A204.1 (cell line): ENCODE data around the gene IMPDH2.

Source experiments
- FAIRE-seq: peaks from 2 replicates; lab custom pipeline; 2012; peaks lifted over from hg19 to GRCh38; lab: Jason Lieb, UNC

IMPDH2 gene

DNA sequence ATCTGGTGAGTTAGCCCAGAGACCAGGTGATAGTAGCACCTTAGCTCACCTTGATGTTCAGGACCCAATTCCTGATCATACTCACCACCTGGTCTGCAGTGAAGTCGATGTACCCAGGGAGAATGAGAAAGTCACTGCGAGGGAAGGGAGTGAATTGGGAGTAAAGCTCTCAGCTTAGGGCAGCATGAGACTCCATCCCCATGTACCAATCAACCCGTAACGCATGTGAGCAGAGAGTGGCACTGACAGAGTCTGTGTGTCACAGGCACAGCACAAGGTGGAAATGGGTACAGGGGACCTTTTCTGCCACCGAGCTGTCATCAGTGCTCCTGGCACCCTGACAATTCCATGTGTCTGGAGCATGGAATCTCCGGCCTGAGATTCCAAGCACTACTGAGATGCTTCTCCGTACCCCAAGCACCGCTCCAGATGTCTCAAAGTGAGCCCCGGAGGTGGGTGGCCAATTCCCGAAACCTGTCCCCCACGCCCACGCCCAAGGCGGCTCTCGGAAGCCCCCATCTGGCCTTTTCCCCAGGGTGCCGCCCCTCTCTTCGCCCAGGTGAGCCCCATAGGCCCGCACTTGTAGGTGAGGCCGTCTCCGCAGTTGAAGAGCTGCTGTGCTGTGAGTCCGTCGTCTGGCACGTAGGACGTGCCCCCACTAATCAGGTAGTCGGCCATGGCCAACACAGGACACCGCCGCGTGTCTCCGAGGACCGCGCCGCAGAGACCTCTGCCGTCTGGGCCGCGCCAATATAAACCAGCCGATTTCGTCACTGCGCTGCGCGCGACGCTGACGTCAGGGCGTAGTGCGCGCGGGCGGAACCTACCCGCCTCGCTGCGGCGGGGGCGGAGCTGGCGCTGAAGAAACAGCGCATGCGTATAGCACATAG is at the start of gene IMPDH2:
Gene IMPDH2, minus strand, starts transcription at position 726 of the 890 bp plus-strand sequence. Its CDS starts 48 bp downstream, at position 678.
- FAIRE-seq, result peak; percentile 83

- no peak for FAIRE-seq
Observed at GRCh38 chr3:49076646-49077045, 47.4 kb upstream of the IMPDH2 start.

DNA sequence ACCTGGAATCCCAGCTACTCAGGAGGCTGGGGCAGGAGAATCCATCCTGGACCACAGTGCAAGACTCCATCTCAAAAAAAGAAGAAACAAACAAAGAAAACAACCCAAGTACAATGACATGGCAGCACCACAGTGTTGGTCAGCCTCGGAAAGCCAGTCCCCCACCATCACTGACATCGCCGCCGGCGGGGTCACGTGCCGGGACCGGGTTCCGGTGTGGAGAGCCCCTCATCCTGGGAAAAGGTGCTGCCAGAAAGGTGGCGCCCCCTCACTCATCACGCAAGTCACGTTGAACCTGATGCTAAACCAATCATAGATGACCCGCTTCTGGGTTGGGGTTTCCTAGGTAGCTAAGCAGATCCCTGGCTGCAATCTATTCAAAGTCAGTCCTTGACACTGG is 46.9 kb upstream of the IMPDH2 start:
- FAIRE-seq, result no peak

DNA sequence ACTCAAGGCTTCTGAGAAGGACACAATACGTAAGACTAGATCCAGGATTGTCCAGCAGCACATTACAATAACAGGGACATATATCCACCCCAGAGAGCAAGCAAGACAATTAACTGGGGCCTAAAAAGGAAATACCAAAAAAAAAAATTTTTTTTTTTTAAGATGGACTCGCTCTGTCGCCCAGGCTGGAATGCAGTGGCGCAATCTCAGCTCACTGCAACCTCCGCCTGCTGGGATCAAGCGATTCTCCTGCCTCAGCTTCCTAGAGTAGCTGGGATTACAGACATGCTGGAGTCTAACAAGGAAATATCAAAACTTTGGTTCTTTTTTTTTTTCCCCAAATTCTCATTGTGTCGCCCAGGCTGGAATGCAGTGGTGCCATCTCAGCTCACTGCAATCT is 28.8 kb upstream of the IMPDH2 start:
- FAIRE-seq, result no peak

- FAIRE-seq, result no peak
Observed at GRCh38 chr3:49057268-49057667, 28.1 kb upstream of the IMPDH2 start.

GRCh38 chr3:49054344-49054862 is 25.2 kb upstream of the IMPDH2 start:
- no peak for FAIRE-seq

DNA sequence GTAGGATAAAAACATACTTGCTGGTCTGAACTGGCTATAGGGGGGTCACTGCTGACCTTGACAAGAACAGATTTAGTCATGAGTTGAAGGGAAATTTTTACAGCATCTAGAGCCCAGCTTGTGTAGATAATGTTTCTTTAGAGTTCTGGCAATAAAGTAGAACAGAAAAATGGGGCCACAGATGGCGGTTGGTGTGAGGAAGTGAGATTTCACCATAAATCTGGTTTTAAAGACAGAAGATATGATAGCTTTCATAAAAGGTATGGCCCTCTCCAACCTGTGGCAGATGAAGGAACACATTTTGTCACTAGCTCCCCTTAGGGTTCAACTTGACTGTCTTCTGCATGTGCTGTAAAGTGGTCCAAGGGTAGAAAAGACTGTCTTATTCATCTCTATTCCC is 24.3 kb upstream of the IMPDH2 start:
- FAIRE-seq, result no peak

DNA sequence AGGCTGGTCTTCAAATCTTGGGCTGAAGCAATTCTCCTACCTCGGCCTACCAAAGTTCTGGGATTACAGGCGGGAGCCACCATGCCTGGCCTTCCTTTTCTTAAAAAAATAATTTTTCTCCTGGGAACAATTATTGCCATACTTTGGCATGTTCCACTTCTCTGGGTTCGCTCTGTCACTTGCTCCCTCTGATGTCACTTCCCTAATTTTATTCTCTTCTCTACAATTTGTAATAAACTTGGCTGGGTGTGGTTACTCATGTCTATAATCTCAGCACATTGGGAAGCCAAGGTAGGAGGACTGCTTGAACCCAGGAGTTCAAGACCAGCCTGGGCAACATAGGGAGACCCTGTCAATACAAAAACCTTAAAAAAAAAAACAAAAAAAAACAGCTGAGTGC is 6.1 kb upstream of the IMPDH2 start:
- FAIRE-seq, result no peak

- FAIRE-seq, result no peak
Observed at GRCh38 chr3:49034650-49035049, 5.5 kb upstream of the IMPDH2 start.

DNA sequence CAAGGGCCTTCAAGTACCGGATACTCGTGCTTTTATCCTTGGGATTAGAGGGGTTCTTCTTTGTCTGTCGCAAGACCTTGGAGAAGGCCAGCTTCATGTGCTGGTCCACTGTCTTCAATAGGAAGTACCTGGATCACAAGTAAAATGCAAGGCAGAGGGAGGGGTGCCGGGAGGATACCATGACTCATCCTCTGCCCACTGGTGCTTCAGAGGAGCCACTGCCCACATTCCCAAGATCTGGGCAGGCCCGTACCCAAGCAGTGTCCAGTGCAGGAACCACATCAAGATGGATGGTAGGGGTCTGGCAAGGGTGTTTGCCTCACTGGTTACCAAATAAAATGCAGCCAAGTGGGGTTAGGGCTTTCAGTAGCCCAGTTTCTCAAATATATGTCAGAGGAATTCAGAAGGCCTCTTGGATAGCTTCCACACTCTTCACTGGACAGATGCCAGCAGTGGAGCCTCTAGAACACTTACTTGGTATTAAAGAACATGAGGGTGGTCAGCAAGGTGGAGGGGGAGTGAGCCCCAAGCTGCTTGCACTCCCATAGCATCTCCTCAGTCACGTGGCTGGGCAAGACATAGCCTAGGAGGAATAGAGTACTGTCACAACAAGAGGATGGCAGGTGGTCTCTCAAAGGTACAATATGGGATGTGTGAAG is 3.6 kb upstream of the IMPDH2 start:
- FAIRE-seq, result no peak

DNA sequence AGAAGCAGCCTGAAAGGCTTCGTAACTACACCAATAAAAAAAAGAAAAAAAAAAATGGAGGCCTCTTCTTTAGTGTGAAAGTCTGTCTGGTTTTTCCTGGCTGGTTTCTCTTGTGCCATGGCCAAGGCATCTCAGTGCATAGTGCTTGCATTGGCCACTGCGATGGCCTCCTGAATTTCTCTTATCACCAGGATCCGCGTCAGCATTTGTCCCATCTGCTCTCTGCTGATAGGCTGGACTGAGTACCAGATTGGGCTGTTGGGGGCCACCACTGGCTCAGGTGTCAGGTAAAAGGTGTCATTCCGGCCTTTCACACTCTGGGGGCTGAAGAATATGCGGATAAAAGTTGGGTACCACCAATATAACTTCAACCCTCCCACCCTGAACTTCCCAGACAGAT is 1.1 kb upstream of the IMPDH2 start:
- no peak for FAIRE-seq

DNA sequence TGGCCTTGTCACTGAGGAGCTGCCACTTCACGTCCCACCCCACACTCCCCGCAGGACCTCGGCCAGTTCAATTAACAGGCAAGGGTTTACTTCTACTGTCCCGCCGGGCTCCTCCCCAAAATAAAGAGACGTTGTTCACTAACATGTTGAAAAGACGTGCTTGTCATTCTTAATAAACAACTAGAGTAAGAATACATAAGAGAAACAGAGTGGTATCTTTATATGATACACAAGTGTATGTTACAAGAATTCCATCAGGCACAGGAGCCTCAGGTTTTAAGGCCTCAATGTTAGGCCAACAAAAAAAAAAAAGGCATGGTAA is 326 bp upstream of the IMPDH2 start:
- FAIRE-seq, result no peak

- no peak for FAIRE-seq
Observed at GRCh38 chr3:49028298-49028672, 913 bp downstream of the IMPDH2 start.

DNA sequence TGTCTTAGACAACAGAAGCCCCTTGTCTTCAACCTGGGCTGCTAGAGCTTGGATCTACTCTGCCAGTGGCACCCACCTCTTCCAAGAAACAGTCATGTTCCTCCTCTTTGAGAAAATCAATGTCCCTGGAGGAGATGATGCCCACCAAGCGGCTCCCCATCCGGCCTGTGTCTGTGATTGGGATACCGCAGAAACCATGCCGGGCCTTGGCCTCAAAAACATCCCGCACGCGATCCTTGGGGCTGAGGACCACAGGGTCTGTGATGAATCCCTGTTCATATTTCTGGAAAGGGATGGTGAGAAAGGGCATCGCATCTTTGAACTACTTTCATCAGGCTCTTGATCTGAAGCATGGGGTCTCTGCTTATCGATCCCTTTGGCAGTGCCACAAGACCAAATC is 1.6 kb downstream of the IMPDH2 start:
- no peak for FAIRE-seq

DNA sequence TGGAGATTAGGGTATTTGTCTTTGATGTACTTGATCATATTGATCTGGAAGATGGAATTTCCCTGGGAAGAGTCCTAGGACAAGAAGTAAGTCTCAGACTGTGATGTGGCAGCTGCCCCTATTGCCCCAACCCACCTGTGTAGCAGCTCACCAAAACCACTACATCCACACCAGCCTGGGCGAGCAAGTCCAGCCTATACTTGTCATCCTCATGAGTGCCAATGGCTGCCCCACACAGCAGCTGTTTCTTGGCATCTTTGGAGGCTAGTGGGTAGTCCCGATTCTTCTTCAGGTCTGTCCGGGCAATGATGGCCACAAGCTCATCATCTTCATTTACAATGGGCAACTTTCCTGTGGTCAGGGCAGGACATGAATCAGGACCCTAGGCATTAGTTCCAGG is 2.7 kb downstream of the IMPDH2 start:
- no peak for FAIRE-seq

DNA sequence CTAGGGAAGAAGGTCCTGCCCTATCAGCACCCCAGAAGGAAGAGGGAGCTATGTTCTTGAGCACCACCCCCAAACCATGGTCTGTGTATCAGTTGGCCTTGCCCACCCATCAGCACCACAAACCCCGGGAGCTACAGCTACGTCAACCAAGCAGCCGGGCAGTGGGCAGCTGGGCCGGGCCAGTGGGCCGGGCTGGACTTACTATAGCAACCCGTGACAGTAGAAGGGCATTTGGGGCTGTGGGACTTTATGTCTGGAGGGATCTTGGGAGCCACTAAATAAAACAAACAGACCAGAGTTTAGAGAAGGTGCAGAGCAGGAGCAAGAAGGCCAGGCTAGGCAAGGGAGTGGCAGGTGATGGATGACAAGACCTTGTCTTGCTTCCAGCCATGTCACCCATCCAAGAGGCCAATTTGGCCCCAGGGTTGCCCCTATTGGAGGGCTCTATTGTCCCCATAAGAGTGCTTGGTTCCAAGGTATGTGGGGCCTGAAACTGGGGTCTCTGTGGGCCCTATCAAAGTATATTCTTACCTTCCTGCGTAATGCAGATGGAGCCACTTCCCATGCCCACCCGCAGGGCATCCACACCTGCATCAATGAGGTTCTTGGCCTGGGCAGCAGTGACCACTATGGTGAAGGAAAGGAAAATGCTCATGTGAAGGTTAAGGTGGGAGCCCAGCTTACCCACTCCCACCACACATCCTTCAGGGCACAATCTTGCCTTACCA is 3.2 kb downstream of the IMPDH2 start:
- FAIRE-seq, result no peak

DNA sequence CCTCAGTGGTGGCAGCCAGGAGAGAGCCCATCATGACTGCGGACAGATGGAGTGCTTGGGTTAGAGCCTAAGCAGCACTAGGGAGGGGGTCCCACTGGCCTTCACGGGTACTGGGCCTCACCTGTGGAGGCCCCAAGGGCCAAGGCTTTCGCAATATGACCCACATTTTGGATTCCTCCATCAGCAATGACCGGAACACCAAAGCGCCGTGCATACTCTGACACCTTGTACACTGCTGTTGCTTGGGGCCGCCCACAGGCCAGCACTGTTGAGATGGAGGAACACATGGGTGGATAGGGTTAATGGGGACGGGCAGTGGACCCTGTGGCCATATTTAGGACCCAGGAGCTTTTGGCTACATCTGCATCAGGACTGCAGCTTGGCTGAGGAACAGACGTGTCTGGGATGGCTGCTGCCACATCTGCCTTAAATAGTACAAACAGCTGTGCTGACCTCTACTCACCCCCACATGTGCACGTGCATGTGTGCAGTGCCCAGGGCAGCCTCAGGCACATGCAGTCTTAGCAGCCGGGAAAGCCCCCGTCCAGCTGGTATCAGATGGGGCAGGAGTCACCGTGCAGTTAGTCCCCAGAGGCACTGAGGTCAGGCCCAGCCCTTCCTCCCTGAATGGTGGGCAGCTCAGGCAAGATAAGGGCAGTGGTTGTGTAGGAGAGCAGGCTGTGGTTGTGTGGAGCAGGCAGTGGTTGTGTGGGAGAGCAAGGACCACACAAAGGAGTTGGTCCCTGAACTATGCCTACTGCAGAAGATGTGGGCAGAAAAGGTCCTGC is 4.0 kb downstream of the IMPDH2 start:
- FAIRE-seq, result no peak

GRCh38 chr3:49024449-49024848 is 4.7 kb downstream of the IMPDH2 start:
- no peak for FAIRE-seq

GRCh38 chr3:49023775-49024174 is 5.4 kb downstream of the IMPDH2 start:
- no peak for FAIRE-seq

- FAIRE-seq, result no peak
Observed at GRCh38 chr3:49022688-49023171, 6.5 kb downstream of the IMPDH2 start.

DNA sequence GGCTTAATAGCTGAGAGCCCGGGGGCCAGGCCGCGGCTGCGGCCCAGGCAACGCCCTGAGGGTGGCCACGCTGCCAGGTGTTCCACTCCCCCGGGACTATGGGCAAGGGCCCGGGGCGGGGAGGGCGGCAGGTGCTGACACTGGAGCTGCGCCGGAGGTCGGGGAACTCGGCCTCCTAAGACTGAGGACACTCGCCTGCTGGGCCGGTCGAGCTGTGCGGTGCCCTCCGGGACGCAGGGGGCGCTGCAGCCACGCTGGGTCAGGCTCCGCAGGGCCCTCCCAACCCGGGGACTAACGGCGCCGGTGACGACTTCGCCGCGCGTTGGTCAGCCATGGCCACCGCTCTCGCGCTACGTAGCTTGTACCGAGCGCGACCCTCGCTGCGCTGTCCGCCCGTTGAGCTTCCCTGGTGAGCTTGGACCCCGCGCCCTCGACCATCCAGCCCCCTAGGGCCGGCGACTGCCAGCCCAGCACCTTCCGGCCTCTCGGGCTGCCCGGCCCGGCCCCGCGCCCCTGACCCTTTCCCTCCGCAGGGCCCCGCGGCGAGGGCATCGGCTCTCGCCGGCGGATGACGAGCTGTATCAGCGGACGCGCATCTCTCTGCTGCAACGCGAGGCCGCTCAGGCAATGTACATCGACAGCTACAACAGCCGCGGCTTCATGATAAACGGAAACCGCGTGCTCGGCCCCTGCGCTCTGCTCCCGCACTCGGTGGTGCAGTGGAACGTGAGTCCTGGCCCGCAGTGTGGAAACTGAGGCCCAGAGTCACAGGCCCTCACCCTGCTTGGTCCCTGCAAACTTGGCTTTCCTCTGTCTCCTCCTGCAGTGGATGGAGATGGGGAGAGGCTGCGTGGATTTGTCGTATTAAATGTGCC is 7.1 kb downstream of the IMPDH2 start, which contains the start of gene NDUFAF3:
Gene NDUFAF3, plus strand, starts transcription at position 309 of the 875 bp plus-strand sequence. Its CDS starts 24 bp downstream, at position 333.
- no peak for FAIRE-seq
